Naive thymus-derived CD4-positive, alpha-beta T cell (primary cell): ENCODE results near the gene ZW10. TPM values are rescaled to one million over a fixed set of nuclear protein-coding genes. Genes with fewer than 3 reads are reported as not detected.
"Not testable (repeated sequence)": the region's sequence is repeated elsewhere in the genome, so short reads cannot be mapped to it uniquely, and the experiment has no call there.

ENCODE experiments used
- ATAC-seq: fragments of 150-1000 bp; cut with Tn5 transposase; 2 replicates; pipeline ENCODE4 v1.10.0; 2021; ENCODE audit warnings: mild to moderate bottlenecking, moderate library complexity
- CTCF ChIA-PET: fragments of 350-600 bp; sonication (Branson Sonifier 250); formaldehyde crosslinking; loops from one replicate; lab custom pipeline; 2021; ENCODE audit warnings: antibody characterized with exemption; lab: Charles Lee
- POLR2A ChIA-PET: fragments of 350-600 bp; sonication (Branson Sonifier 250); formaldehyde crosslinking; loops from one replicate; lab custom pipeline; 2021; ENCODE audit warnings: antibody characterized with exemption, inconsistent platforms; lab: Charles Lee
- DNase-seq, 9 donors: peaks; one replicate each; pipeline versions ENCODE4 v3.0.0 to v3.0.0-alpha.2; 2020 to 2022; ENCODE audit warnings: mixed read lengths in 1 of 9
- H3K27ac ChIP-seq: one replicate; pipeline ENCODE4 v1.7.0; 2013; ENCODE audit warnings: mild to moderate bottlenecking, low read depth, low read length, moderate library complexity
- H3K27me3 ChIP-seq, 2 donors: one replicate each; pipeline ENCODE4 v1.7.0; 2013; ENCODE audit warnings: low read length in 2 of 2, mild to moderate bottlenecking in 2 of 2, moderate library complexity in 2 of 2; ENCODE audit not compliant: control insufficient read depth in 2 of 2, insufficient read depth in 2 of 2
- H3K36me3 ChIP-seq, 3 experiments: 1 replicate in 2 of 3; 2 replicates in 1 of 3; pipeline ENCODE4 v1.7.0; 2013; ENCODE audit warnings: low read length in 3 of 3, mild to moderate bottlenecking in 3 of 3, moderate library complexity in 1 of 3; ENCODE audit not compliant: insufficient read depth in 3 of 3, control insufficient read depth in 2 of 3
- H3K4me1 ChIP-seq, 2 donors: one replicate each; pipeline ENCODE4 v1.7.0; 2013; ENCODE audit warnings: low read length in 2 of 2, mild to moderate bottlenecking in 2 of 2, moderate library complexity in 1 of 2; ENCODE audit not compliant: control insufficient read depth in 2 of 2, insufficient read depth in 2 of 2
- H3K4me3 ChIP-seq: 2 replicates; pipeline ENCODE4 v1.7.0; 2013; ENCODE audit warnings: mild to moderate bottlenecking, low read length
- H3K9me3 ChIP-seq, 3 experiments: 1 replicate in 2 of 3; 2 replicates in 1 of 3; pipeline ENCODE4 v1.7.0; 2013; ENCODE audit warnings: low read length in 3 of 3; ENCODE audit not compliant: control insufficient read depth in 2 of 3
- H3K27ac Mint-ChIP-seq, 9 donors: one replicate each; pipeline ENCODE4 v1.8.0; 2020 to 2022; ENCODE audit warnings: mixed read lengths in 9 of 9, mild to moderate bottlenecking in 8 of 9, moderate library complexity in 5 of 9, inconsistent platforms in 2 of 9
- H3K27me3 Mint-ChIP-seq, 5 donors: one replicate each; pipeline ENCODE4 v1.8.0; 2021 to 2022; ENCODE audit warnings: mixed read lengths in 5 of 5, mild to moderate bottlenecking in 1 of 5
- H3K36me3 Mint-ChIP-seq, 5 donors: one replicate each; pipeline ENCODE4 v1.8.0; 2020 to 2022; ENCODE audit warnings: mixed read lengths in 5 of 5, mild to moderate bottlenecking in 3 of 5, inconsistent platforms in 1 of 5
- H3K4me1 Mint-ChIP-seq, 7 donors: one replicate each; pipeline ENCODE4 v1.8.0; 2020 to 2022; ENCODE audit warnings: mixed read lengths in 7 of 7, mild to moderate bottlenecking in 3 of 7, inconsistent platforms in 1 of 7
- H3K4me3 Mint-ChIP-seq, 10 donors: one replicate each; pipeline ENCODE4 v1.8.0; 2020 to 2022; ENCODE audit warnings: mild to moderate bottlenecking in 10 of 10, mixed read lengths in 10 of 10, moderate library complexity in 6 of 10, inconsistent platforms in 2 of 10
- H3K9me3 Mint-ChIP-seq, 11 donors: one replicate each; pipeline ENCODE4 v1.8.0; 2020 to 2022; ENCODE audit warnings: mixed read lengths in 11 of 11, mild to moderate bottlenecking in 4 of 11, inconsistent platforms in 1 of 11, moderate library complexity in 1 of 11
- intact Hi-C, 2 donors: fragments of 100-400 bp; cut with micrococcal nuclease; formaldehyde crosslinking; loops; one replicate each; pipeline ENCODE4 v1.15.1; 2023
- polyA plus RNA-seq, 2 donors: library from polyadenylated mRNA; unstranded; fragments of 300-500 nt; fragmentation: Illumina TruSeq; gene quantifications; one replicate each; pipeline ENCODE4 v1.2.3, GENCODE V29; 2021
- total RNA-seq, 6 experiments: library from RNA in 5 of 6; stranded (reverse) in 5 of 6; gene quantifications; 1 replicate in 5 of 6; 2 replicates in 1 of 6; pipeline ENCODE4 v1.2.3 and lab custom pipeline; 2021 to 2026

ZW10 gene
- total and polyA plus RNA-seq, 7 experiments from 2014 or later = 5.0 to 21.2 (median 10.6) TPM

GRCh38 chr11:113725407-113725806, 48.1 kb downstream of the ZW10 start:
- H3K9me3 Mint-ChIP-seq = peaks cover 0 to 4% (median 0%) of the 10 kb centered on the region in 11 donors
- no peaks in the 10 kb centered on the region for H3K27me3 Mint-ChIP-seq
- Histone ChIP-seq H3K27me3 (no peaks in the 10 kb centered on the region), H3K9me3 (no peaks in the 10 kb centered on the region), H3K36me3 (peaks cover 0 to 3% (median 0%) of the 10 kb centered on the region in 3 experiments), H3K4me3 (no peak overlapping the region), H3K27ac (no peak overlapping the region), H3K4me1 (no peaks in the 10 kb centered on the region)
- H3K36me3 Mint-ChIP-seq = peaks cover 0 to 37% (median 20%) of the 10 kb centered on the region in 5 donors
- intact Hi-C loops = no loop called here
- ChIA-PET POLR2A (no interaction called here), CTCF (no interaction called here)
- H3K4me1 Mint-ChIP-seq = peaks cover 0 to 2% (median 0%) of the 10 kb centered on the region in 7 donors
- no peak overlapping the region for H3K27ac Mint-ChIP-seq
- DNase-seq = no peak
- H3K4me3 Mint-ChIP-seq = no peak overlapping the region
- ATAC-seq = no peak

- Mint-ChIP-seq H3K4me3 (no peak overlapping the region), H3K4me1 (peaks cover 0 to 2% (median 0%) of the 10 kb centered on the region in 7 donors), H3K9me3 (peaks cover 0 to 4% (median 0%) of the 10 kb centered on the region in 11 donors), H3K36me3 (peaks cover 0 to 40% (median 21%) of the 10 kb centered on the region in 5 donors), H3K27me3 (no peaks in the 10 kb centered on the region), H3K27ac (no peak overlapping the region)
- H3K9me3 ChIP-seq = no peaks in the 10 kb centered on the region
- ChIA-PET CTCF (no interaction called here), POLR2A (no interaction called here)
- no peaks in the 10 kb centered on the region for H3K4me1 ChIP-seq
- H3K36me3 ChIP-seq = peaks cover 0 to 3% (median 0%) of the 10 kb centered on the region in 3 experiments
- ATAC-seq = no peak
- no peak overlapping the region for H3K27ac ChIP-seq
- intact Hi-C loops = no loop called here
- H3K4me3 ChIP-seq = no peak overlapping the region
- no peak for DNase-seq
- H3K27me3 ChIP-seq = no peaks in the 10 kb centered on the region
Measured at GRCh38 chr11:113724778-113725177, 48.7 kb downstream of the ZW10 start.

- H3K27me3 ChIP-seq = no peaks in the 10 kb centered on the region
- peaks cover 0 to 4% (median 0%) of the 10 kb centered on the region in 11 donors for H3K9me3 Mint-ChIP-seq
- no peak overlapping the region for H3K4me3 Mint-ChIP-seq
- H3K4me1 Mint-ChIP-seq = no peaks in the 10 kb centered on the region
- ChIA-PET POLR2A (no interaction called here), CTCF (no interaction called here)
- H3K36me3 Mint-ChIP-seq = peaks cover 0 to 49% (median 29%) of the 10 kb centered on the region in 5 donors
- no peaks in the 10 kb centered on the region for H3K9me3 ChIP-seq
- peaks cover 0 to 3% (median 0%) of the 10 kb centered on the region in 3 experiments for H3K36me3 ChIP-seq
- no peaks in the 10 kb centered on the region for H3K4me1 ChIP-seq
- no peak overlapping the region for H3K27ac ChIP-seq
- no peak overlapping the region for H3K4me3 ChIP-seq
- intact Hi-C loops = no loop called here
- no peaks in the 10 kb centered on the region for H3K27me3 Mint-ChIP-seq
- H3K27ac Mint-ChIP-seq = no peak overlapping the region
- DNase-seq = no peak
- ATAC-seq = no peak
Measured at GRCh38 chr11:113723787-113724186, 49.7 kb downstream of the ZW10 start.

- Histone ChIP-seq H3K4me1 (no peaks in the 10 kb centered on the region), H3K36me3 (peaks cover 0 to 3% (median 0%) of the 10 kb centered on the region in 3 experiments), H3K27ac (no peak overlapping the region), H3K27me3 (no peaks in the 10 kb centered on the region), H3K4me3 (no peak overlapping the region), H3K9me3 (no peaks in the 10 kb centered on the region)
- H3K4me3 Mint-ChIP-seq = no peak overlapping the region
- CTCF ChIA-PET = no interaction called here
- DNase-seq (no peak), ATAC-seq (no peak)
- intact Hi-C loops = no loop called here
- POLR2A ChIA-PET = no interaction called here
- no peak overlapping the region for H3K27ac Mint-ChIP-seq
- H3K36me3 Mint-ChIP-seq = peaks cover 0 to 55% (median 33%) of the 10 kb centered on the region in 5 donors
- H3K27me3 Mint-ChIP-seq = no peaks in the 10 kb centered on the region
- H3K4me1 Mint-ChIP-seq = no peaks in the 10 kb centered on the region
- H3K9me3 Mint-ChIP-seq = peaks cover 0 to 4% (median 0%) of the 10 kb centered on the region in 11 donors
Measured at GRCh38 chr11:113722934-113723333, 50.6 kb downstream of the ZW10 start.

GRCh38 chr11:113722221-113722620, 51.3 kb downstream of the ZW10 start:
- no peak for DNase-seq
- Histone ChIP-seq H3K4me1 (no peaks in the 10 kb centered on the region), H3K4me3 (no peak overlapping the region), H3K36me3 (peaks cover 0 to 3% (median 0%) of the 10 kb centered on the region in 3 experiments), H3K9me3 (no peaks in the 10 kb centered on the region), H3K27me3 (no peaks in the 10 kb centered on the region), H3K27ac (no peak overlapping the region)
- no peak for ATAC-seq
- CTCF ChIA-PET = no interaction called here
- intact Hi-C loops = no loop called here
- Mint-ChIP-seq H3K4me1 (no peaks in the 10 kb centered on the region), H3K27me3 (no peaks in the 10 kb centered on the region), H3K36me3 (peaks cover 3 to 58% (median 39%) of the 10 kb centered on the region in 5 donors), H3K27ac (no peak overlapping the region), H3K9me3 (peaks cover 0 to 4% (median 0%) of the 10 kb centered on the region in 11 donors), H3K4me3 (no peak overlapping the region)
- POLR2A ChIA-PET = interaction anchor here (0.7 kb wide), 1 partner anchor 14 kb away, joined by 3 read pairs; no protein-coding TSS in a partner anchor

- Mint-ChIP-seq H3K4me1 (no peaks in the 10 kb centered on the region), H3K27me3 (no peaks in the 10 kb centered on the region), H3K36me3 (peaks cover 4 to 58% (median 42%) of the 10 kb centered on the region in 5 donors), H3K27ac (no peak overlapping the region), H3K4me3 (no peak overlapping the region), H3K9me3 (peaks cover 0 to 4% (median 0%) of the 10 kb centered on the region in 11 donors)
- ATAC-seq = no peak
- Histone ChIP-seq H3K36me3 (peaks cover 0 to 3% (median 0%) of the 10 kb centered on the region in 3 experiments), H3K27me3 (no peaks in the 10 kb centered on the region), H3K4me3 (no peak overlapping the region), H3K4me1 (no peaks in the 10 kb centered on the region), H3K27ac (no peak overlapping the region), H3K9me3 (no peaks in the 10 kb centered on the region)
- DNase-seq = no peak
- ChIA-PET CTCF (no interaction called here), POLR2A (no interaction called here)
- intact Hi-C loops = no loop called here
Measured at GRCh38 chr11:113721462-113722066, 51.9 kb downstream of the ZW10 start.

GRCh38 chr11:113720478-113720877, 53.0 kb downstream of the ZW10 start:
- POLR2A ChIA-PET, H3K27me3 Mint-ChIP-seq, H3K4me3 Mint-ChIP-seq, H3K36me3 ChIP-seq, H3K27me3 ChIP-seq, H3K27ac ChIP-seq, intact Hi-C loops, H3K9me3 ChIP-seq, ATAC-seq, H3K4me1 Mint-ChIP-seq, H3K27ac Mint-ChIP-seq, H3K4me1 ChIP-seq, H3K9me3 Mint-ChIP-seq, H3K4me3 ChIP-seq, DNase-seq: not testable (repeated sequence)
- CTCF ChIA-PET = interaction anchor here (0.9 kb wide), 1 partner anchor 11 kb away, joined by 3 read pairs; no protein-coding TSS in a partner anchor
- peaks cover 5 to 63% (median 46%) of the 10 kb centered on the region in 5 donors for H3K36me3 Mint-ChIP-seq
